GM18517 (cell line): ENCODE measurements around the gene SEC24D.

Experiments used
- ATAC-seq: cut with Tn5 transposase; IDR thresholded peaks from one replicate; pipeline ENCODE4 v1.9.1; 2021; ENCODE audit warnings: mild to moderate bottlenecking, moderate library complexity; ENCODE audit not compliant: unreplicated experiment

The SEC24D gene

DNA sequence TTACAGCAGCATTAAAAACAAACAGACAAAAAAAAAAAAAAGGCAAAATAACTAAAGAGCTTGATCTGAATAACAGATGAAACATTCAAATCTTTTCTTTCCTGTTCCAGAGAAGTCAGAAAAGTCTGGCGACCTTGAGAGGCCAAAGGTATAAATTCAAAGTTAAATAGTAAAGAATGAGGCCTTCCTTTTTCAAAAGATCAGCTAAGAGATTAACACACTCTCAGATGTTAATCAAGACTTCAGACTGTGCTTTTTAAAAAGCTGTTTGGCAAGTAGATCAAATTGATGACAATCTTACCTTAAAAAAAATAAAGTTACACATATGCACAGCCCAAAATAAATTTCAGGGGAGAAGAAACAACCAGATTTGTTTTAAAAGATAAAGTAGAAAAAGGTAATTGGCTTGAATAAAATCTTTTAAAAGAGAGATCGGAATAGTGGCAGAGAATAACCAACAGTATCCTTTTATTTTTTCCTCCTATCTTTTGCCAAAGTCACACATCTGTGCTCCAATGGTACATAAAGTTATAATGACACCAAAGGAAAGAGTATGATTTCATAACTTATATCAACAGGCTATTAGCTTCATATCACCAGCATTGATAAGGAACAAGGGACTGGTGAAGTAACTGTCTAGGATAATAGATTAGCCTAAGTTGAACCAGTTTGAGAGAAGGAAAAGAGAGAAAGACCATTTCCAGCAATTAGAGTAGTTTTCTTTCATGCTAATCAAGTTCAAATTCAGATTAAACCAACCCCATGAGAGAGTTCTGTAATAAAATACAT is 80.3 kb downstream of the SEC24D start:
- no peak for ATAC-seq

DNA sequence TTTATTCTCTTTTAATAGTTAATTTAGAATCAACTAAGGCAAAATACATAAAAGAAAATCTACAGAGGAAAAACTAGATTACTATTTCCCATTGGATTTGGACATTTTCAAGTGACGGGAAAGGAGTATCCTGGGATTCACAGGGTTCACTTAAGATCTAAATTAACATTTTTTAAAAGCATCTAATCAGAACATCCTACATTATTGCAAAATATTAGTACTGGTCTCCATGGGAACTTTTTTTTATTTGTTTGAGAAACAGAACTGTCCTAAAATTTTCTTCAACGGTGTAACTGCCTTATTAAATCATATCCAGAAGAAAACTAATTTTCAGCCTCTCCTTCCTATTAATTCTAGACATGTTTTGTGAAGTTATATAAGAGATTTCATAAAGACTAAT is 81.0 kb downstream of the SEC24D start:
- ATAC-seq: no peak

DNA sequence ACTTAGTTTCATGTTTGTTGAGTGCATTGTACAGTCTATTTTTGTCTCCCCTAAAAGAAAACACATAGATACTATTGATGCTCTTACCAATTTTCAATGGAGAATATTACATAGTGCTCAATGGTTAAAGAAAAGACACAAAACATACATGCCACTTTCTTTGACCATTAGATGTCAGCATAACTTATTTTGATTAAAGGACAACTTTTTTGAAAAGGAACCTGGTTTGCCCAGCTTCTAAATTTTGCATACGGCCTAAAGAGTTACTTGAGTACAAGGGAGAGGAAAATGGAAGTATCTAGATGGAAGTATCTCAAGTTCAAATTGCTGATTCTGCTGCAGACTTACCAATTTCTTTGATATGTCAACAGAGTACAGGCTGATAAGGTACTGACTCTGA is 82.2 kb downstream of the SEC24D start:
- ATAC-seq: no peak

DNA sequence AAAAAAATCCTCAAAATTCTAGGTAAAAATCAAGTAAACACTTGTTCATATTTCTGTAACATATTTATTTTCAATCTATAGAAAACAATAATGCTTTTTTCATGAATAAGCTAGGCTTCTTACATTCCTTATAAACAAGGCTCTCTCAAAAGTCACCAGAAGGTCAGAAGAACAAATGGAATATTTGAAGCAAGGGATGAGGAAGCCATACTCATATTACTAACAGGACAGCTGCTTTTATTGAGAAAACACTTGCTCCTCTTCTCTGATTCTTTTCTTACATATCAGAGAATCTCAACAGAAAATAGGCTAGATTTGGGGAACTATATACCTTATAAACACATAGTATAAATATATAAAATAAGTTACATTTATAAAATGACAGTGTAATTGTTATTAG is 82.8 kb downstream of the SEC24D start:
- no peak for ATAC-seq

DNA sequence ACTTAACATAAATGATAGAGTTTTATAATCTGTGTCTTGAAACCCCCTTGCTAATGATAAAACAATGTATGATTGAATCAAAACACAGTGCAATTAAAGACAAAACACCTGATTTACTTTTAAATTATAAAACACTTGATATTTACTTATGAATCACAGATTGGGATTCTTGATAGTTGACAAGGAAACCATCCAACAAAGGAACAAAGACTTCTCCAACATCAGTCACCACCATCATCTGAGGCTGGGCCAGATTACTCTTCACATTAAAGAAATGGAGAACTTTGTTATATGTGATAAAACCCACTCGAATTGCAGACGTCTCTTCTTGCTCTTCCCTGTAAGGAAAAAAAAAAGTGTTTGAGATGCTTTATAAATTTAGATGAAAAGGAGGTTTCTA is 83.4 kb downstream of the SEC24D start:
- ATAC-seq: no peak

DNA sequence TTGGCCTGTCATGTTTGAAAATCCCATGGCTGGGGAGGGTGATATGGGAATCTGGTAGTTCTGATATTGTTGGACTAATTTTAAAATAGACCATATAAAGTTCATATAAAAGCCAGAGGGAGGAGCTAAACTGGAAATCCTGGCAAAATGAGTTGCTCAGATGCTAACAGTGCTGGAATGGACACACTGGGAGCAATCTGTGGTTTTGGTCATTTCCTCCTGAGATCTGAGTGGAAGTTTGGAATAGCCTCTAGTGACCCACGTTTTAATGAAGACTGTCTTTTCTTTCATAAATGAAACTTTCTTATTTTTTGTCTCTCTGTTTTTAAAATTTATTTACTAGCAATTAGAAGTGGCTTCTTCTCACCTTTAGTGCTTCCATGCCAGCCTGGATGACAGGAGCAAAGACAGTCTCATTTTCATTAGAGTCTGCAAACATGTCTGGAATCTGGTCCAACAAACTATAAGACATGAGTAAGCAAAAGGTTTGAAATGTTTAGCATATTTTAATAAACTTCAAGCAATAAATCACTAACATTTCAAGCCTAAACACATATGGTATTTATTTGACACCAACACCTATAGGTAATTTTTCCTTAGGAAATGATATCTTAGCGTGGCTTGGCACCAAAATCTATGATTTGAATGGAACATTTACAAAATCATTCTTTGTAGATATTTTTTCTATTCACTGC is 84.2 kb downstream of the SEC24D start:
- ATAC-seq: no peak

DNA sequence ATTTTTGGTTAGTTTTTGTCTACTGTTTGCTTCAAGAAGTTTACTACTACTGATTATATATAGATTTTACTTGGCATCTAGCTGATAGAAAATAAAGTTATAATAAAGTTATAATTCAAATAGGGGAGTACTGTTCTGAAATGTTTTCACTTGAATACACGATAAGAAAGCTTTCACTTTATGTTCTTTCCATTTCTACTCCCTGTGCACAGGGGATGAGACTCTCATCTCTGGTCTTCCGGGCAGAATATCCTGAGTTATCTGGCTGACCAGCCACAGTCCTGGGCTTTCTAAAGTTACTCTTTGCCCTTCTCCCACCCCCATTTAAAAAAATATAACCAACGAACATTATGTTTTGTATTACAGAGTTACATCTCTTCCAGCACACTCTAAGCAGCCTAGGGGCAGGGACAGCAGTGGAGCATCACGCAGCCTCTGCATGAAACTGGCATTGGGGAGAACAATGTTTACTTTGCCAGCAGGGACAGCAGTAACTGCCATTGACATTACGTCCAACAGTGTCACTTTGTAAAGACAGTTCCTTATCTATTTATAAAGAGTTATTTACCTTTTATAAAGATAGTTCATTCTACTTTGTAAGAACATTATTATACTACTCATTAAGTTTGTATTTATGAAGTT is 86.5 kb downstream of the SEC24D start:
- no peak for ATAC-seq

DNA sequence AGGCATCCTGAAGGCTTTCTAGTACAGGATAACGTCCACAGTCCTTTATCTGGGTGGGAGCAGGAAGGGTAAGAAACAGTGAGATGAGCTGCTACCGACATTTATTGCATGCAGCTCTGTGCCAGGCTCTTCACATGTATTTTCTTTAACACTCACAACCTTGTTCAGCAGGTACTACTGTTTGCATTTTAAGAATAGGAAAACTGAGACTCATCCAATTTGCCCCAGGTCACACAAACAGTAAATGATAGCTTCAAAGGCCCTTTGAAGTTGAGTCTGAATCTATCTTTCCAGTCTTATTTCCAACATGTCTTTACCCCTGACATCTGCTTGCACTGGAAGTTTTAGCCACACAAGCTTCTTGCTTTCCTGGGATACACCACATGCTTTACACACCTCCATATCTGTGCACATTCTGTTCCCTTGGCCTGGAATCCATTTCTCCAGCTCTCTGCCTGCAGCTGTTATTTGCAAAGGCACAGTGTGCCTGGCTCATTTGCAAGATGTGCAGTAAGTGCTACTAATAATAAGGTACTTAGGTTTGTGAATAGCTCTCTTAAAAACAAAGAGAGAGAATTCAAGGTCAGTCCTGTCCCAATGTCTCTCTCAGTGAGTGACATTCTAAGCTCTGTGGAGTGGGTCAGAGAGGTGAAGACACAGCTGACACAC is 89.5 kb downstream of the SEC24D start:
- ATAC-seq: no peak

DNA sequence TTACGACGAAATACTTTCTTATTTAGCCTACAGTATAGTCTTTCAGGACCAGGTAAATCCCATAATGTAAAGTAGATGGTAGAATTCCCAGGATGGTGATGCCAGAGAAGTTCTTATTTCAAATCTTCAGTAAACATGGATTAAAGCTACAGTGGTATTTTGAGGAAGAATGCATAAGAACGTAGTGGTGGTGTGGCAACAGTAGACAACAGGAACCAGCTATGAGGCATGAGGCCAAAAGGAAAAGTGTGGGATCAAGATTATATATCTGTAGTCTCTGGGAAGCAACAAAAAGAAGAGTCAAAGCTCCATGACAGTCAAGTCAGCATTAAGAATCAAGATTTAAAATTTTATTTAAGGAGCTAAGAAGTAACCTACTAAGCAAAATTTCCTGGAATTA is 90.6 kb downstream of the SEC24D start:
- no peak for ATAC-seq

DNA sequence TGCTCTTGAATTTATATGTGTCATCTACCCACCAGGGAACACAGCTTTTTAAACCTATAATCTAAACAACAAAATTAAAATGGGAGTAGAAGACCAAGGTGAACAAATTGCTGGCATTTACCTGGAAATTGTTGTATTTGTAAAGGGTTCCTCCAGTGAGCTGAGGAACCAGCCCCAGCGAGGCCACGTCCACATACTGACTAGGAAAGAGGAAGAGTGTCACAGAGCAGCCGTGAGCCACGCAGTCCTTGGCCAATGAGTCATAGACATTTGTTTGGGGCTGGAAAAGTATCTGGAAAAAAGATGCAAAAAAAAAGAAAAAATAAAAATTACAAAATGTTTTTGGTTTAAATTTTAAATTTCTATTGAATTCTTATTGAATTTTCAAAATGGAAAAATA is 92.1 kb downstream of the SEC24D start:
- no peak for ATAC-seq

DNA sequence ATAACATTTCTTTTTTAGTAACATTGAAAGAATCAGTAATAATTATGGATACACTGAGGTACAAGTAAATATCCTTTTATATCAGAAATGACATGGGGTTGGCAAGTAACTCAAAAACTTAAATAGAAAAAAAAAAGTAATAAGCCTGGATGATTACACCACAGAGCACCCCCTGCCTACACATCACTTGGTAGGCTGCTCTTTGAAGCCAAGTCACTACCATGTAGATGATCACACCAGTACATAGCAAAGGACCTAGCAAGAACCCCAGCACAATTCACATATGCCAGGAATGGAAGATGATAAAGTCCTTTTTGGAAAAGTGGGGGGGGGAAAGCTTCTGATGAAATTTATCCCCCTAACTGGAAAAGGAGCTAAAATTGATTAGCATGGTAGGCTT is 93.9 kb downstream of the SEC24D start:
- no peak for ATAC-seq

DNA sequence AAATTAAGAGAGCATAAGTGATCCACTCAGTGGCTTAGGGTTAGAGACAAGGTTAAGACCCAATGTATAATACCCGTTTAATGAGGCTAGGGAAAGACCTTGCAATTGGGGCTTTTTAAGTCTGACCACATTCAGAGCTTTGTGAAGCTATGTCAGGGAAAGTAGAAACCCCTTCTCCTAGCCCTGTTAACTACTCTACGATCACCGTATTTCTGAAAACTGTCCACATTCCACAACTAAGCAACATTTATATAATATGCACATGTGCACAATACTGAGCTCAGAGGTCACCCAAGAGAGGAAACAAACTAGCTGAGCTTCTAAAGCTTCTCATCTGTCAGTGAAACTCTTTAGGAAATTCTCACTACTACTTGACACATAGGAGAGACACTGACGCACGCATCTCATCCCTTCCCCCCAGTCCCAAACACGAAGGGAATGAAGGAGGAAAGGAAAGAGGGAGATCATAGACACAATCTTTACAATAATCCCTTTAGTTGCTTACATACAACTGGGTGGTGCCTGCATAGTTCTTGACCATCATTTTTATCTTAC is 94.5 kb downstream of the SEC24D start:
- no peak for ATAC-seq

DNA sequence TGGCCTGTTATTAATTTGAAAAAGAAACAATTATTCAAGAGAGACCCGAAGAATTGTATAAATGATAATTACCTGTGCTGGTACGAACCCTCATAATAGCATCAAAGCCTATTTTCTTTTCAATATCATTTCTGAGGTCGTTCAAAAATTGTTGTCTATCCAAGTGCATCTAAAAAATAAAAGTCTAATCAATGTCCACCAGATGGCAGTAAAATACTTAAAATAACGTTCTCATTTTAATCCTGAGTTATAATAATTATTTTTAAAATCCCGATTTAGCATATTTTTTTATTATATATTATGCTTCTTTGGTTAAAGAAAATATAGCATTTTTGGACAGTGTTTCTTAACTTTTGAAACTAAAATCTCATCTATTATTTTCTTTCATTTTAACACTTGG is 95.1 kb downstream of the SEC24D start:
- no peak for ATAC-seq

DNA sequence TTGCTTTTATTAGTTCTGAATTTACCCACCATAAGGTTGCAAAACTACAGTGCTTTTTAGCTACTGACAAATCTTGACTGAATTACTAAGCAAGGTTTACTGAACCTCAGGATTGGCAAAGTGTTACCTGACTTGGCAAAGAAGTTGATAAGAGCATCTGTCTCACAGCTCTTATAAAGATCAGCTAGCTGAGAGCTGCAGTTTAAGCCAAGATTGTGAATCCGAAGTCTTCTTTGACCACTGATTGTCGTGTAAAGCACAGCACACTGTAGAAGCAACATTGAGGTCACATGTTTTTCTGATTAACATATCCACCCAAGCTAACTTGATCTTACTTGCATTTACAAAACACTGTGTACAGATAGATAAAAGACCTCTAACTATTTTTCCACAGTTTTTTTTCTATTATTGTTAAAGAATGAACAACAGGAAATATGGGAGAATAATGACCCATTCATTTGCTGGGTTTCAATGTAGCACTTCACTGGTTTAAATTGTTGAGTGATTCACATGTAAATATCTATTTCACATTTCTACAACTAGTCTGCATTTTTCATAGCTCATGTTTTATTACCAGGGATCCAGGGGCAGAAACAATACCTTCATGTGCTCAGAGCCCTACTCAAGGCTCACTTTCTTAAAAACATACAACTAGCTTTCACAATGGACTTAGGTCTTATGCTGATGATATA is 96.8 kb downstream of the SEC24D start:
- ATAC-seq: no peak

DNA sequence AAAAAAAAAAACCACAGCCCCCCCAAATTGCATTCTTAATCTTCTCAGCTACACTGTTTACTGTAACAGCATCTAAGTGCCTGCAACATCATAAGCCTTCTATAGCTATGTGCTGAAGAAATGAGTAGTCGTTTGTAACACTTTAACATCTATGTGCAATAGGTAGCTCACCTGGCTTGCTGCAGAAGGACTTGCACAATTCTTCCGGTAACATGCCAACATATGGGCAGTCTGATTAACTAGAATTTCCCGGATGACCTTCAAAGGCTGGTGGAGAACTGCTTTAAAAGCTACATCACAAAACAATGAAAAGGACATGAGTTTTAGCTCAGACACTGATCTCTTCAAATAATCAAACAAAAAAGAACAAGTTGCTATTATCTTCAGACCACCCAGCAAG is 97.8 kb downstream of the SEC24D start:
- no peak for ATAC-seq

DNA sequence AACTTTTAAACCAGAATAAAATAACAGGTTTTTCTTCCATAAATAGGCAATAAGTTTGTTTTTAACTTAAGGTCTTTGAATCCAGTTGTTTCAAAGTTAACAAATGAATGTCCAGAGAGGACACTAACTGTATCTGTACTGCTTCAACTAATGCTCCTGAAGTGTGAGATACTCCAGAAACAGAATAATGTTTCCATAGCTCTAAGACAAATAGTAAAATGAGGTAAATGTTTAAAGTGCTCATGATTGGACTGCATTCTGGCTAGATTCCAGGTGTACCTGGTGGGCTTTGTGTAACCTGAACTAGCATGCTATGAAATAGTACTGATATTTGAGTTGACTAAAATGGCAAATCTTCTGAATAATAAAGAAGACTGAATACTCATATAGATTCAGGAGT is 99.0 kb downstream of the SEC24D start:
- ATAC-seq: no peak

DNA sequence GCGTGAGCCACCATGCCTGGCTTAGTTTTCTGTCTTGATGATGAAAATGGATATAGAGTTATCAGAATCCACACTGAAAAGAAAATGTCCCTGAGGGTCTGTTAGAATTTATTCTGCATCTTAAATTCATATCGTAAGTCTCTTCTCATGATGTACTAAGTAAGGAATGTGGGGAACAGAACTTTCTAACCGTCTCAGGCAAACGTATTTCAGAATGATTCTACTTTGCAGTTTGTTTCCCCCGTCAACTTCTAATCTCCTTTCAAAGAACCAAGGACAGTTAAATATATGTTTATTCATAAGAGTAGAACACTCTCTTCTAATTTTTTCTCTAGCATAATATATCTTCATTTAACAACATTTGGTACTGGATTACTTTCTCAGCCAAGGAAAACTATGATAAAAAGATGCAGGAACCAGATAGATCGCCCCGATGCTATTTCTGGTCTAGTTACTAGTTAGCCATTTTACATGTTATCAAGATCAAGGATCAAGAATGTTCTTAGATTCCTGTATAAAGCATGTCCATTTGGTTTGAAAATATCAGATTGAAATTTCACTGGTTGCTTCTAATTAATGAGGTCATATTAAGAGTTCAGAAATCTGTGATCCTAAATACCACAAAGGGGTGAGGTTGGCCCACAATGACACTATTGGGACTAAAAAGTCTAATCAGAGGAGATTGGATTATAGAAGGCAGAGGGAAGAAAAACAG is 101.3 kb downstream of the SEC24D start:
- no peak for ATAC-seq

DNA sequence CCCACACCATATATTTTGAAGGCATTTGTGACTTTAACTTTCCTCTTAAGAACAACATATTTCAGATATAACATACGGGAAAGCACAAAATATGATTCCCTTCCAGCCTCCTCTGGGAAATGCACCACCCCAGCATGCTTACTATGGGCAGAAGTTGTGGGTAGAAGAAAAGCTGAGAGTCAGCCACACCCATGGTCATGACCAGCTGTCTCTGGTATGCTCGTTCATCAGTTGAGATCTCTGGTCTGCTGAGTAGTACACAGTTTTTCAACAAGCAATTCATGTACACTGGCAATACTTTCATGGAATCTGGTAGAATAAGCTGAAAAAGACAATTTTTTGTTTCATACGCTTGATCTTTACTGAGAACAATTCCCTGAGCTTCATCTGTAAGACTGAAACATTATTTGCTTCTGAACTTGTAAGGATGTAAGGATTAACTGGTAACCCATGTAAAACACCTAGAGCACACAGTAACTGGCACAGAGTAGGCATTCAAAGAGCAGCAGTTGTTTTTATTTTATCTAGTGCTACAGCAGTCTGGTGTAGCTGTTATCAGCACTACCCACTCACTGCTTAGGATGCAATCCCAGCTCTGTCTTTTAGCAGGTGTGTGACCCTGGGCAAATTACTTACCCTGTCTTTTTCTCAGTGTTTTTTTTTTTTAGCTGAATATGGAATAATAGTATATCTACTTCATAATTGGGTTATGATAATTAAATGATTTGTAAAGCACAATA is 103.2 kb downstream of the SEC24D start:
- ATAC-seq: no peak

DNA sequence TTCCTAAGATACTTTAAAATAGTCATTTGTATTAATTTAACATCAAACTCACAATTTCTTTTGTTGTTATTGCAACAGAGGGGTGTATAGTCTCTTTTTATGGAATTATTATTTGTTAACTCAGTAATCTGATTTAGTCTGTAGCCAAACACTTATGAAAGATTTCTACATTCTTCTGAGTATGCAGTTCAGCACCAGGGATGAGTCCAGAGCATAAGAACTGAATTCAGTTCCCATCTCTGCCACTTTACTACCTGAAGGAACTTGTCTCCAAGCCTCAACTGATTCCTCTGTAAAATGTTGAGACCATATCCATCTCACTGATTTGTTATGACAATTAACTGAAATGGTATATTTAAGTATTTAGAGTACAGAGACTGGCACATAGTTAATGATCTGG is 105.2 kb downstream of the SEC24D start:
- no peak for ATAC-seq
